Hepatocyte (in vitro differentiated cells): ENCODE results near the gene TBC1D32.

Experiments
- EZH2 ChIP-seq: fragments of 200-600 bp; sonication (generic); IDR thresholded peaks from 2 replicates; pipeline ENCODE4 v1.6.1; 2016; ENCODE audit warnings: antibody characterized with exemption, mild to moderate bottlenecking, borderline replicate concordance
- EZH2phosphoT487 ChIP-seq: fragments of 200-600 bp; sonication (generic); IDR thresholded peaks from one replicate; pipeline ENCODE4 v1.6.1; 2018; ENCODE audit warnings: antibody characterized with exemption, mild to moderate bottlenecking, low read depth, moderate library complexity; ENCODE audit not compliant: unreplicated experiment, severe bottlenecking
- TF ChIP-seq, protein P1 (sequence below): fragments of 200-600 bp; sonication (generic); IDR thresholded peaks from 2 replicates; pipeline ENCODE4 v1.5.1; 2016; ENCODE audit warnings: antibody characterized with exemption, mild to moderate bottlenecking; ENCODE audit not compliant: poor library complexity

DNA sequence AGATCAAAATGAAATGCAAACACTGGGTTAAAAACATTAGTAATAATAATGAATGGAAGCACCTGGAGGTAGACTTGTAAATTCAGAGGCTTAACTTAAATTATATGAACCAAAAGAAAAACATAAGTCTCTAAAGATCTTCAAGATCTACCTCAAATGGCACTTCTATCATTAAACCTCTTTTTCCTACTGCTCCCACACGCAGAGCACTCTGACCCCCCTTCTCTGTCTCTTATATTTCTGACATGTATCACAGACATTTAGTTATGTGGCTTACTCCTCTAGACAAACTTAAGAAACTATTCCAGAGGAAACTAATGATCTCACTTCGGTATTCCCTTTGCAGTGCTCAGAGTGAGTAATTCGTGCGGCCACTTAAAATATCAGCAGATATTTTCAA lies 1.1 kb downstream of the TBC1D32 start:
- TF ChIP-seq, protein P1, sequence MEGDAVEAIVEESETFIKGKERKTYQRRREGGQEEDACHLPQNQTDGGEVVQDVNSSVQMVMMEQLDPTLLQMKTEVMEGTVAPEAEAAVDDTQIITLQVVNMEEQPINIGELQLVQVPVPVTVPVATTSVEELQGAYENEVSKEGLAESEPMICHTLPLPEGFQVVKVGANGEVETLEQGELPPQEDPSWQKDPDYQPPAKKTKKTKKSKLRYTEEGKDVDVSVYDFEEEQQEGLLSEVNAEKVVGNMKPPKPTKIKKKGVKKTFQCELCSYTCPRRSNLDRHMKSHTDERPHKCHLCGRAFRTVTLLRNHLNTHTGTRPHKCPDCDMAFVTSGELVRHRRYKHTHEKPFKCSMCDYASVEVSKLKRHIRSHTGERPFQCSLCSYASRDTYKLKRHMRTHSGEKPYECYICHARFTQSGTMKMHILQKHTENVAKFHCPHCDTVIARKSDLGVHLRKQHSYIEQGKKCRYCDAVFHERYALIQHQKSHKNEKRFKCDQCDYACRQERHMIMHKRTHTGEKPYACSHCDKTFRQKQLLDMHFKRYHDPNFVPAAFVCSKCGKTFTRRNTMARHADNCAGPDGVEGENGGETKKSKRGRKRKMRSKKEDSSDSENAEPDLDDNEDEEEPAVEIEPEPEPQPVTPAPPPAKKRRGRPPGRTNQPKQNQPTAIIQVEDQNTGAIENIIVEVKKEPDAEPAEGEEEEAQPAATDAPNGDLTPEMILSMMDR: no peak
- TF ChIP-seq EZH2 (no peak), EZH2phosphoT487 (no peak)
